GM12878 (cell line): ENCODE results near the gene FXYD7. TPM values are rescaled to one million over a fixed set of nuclear protein-coding genes. Genes with fewer than 3 reads are reported as not detected.

Experiments used
- CREM ChIP-seq: IDR thresholded peaks from 2 replicates; pipeline ENCODE4 v1.6.1; 2014; ENCODE audit warnings: antibody characterized with exemption, low read depth
- IKZF2 ChIP-seq, 2 experiments: fragments of 450-650 bp; IDR thresholded peaks; 2 replicates each; pipeline ENCODE4 v1.6.1; 2017; ENCODE audit warnings: mild to moderate bottlenecking in 2 of 2, moderate library complexity in 2 of 2
- MYC ChIP-seq: IDR thresholded peaks from 2 replicates; pipeline ENCODE4 v1.6.1; 2011; ENCODE audit warnings: mild to moderate bottlenecking, low read length, moderate library complexity, inconsistent platforms; ENCODE audit not compliant: insufficient read depth, insufficient replicate concordance, insufficient read length, severe bottlenecking
- PAX5 ChIP-seq: IDR thresholded peaks from 2 replicates; pipeline ENCODE4 v1.6.1; 2011; ENCODE audit warnings: low read depth, low read length, borderline replicate concordance
- RFX5 ChIP-seq: IDR thresholded peaks from 2 replicates; pipeline ENCODE4 v1.6.1; 2011; ENCODE audit warnings: low read depth, low read length, improper control_type of control experiment
- SREBF1 ChIP-seq: IDR thresholded peaks from 2 replicates; pipeline ENCODE4 v1.6.1; 2012; ENCODE audit warnings: mild to moderate bottlenecking, low read length
- SUZ12 ChIP-seq: fragments of 200-600 bp; sonication (generic); IDR thresholded peaks from one replicate; pipeline ENCODE4 v1.6.1; 2018; ENCODE audit warnings: antibody characterized with exemption, mild to moderate bottlenecking; ENCODE audit not compliant: unreplicated experiment
- TAF1 ChIP-seq: IDR thresholded peaks from 2 replicates; pipeline ENCODE4 v1.6.1; 2011; ENCODE audit warnings: mild to moderate bottlenecking, low read depth, low read length, borderline replicate concordance
- YBX1 ChIP-seq: fragments of 450-650 bp; IDR thresholded peaks from 2 replicates; pipeline ENCODE4 v1.6.1; 2016; ENCODE audit warnings: antibody characterized with exemption
- polyA plus RNA-seq, 11 experiments: library from polyadenylated mRNA; depleted of rRNA in 4 of 11; unstranded in 6 of 11; stranded (reverse) in 5 of 11; fragments of >200 nt; fragmentation: Nextera tagmentation in 4 of 11; fragmentation: Illumina TruSeq in 1 of 11; extraction: Ambion mirVana in 4 of 11; extraction: Trizol in 1 of 11; gene quantifications; 1 replicate in 1 of 11; 2 replicates in 10 of 11; pipeline versions ENCODE4 v1.2.1 to v1.2.3, GENCODE V29; 2011 to 2016; ENCODE audit warnings: inconsistent platforms in 2 of 11, missing spikeins in 2 of 11, low read depth in 1 of 11
- total RNA-seq, 4 experiments: library from RNA; depleted of rRNA in 3 of 4; stranded (reverse); fragments of >200 nt in 3 of 4; fragmentation: Illumina TruSeq in 1 of 4; extraction: Trizol in 1 of 4; gene quantifications; 2 replicates each; pipeline versions ENCODE4 v1.2.1 to v1.2.3, GENCODE V29; 2013 to 2021
- TF ChIP-seq, protein P1 (sequence below): fragments of 450-650 bp; IDR thresholded peaks from 2 replicates; pipeline ENCODE4 v1.6.1; 2016; ENCODE audit warnings: mild to moderate bottlenecking, moderate library complexity, borderline replicate concordance
- TF ChIP-seq, protein P2 (sequence below): IDR thresholded peaks from 2 replicates; pipeline ENCODE4 v1.6.1; 2012; ENCODE audit warnings: mild to moderate bottlenecking, low read depth, low read length
- TF ChIP-seq, protein P3 (sequence below): fragments of 450-650 bp; IDR thresholded peaks from 2 replicates; pipeline ENCODE4 v1.6.1; 2018; ENCODE audit warnings: borderline replicate concordance, mild to moderate bottlenecking; ENCODE audit not compliant: partially characterized antibody
- TF ChIP-seq, protein P4 (sequence below): IDR thresholded peaks from 2 replicates; pipeline ENCODE4 v1.6.1; 2011; ENCODE audit warnings: mild to moderate bottlenecking, low read depth, low read length, moderate library complexity; ENCODE audit not compliant: insufficient replicate concordance
- TF ChIP-seq, protein P5 (sequence below): fragments of 450-650 bp; IDR thresholded peaks from 2 replicates; pipeline ENCODE4 v1.6.1; 2016; ENCODE audit warnings: mild to moderate bottlenecking

Gene FXYD7
- total and polyA plus RNA-seq, 10 of the 15 experiments (the other 5 are each of a cell fraction or from before 2014, with no cell fraction given), result 0.07 to 0.28 (median 0.12) TPM; not detected in 7

DNA sequence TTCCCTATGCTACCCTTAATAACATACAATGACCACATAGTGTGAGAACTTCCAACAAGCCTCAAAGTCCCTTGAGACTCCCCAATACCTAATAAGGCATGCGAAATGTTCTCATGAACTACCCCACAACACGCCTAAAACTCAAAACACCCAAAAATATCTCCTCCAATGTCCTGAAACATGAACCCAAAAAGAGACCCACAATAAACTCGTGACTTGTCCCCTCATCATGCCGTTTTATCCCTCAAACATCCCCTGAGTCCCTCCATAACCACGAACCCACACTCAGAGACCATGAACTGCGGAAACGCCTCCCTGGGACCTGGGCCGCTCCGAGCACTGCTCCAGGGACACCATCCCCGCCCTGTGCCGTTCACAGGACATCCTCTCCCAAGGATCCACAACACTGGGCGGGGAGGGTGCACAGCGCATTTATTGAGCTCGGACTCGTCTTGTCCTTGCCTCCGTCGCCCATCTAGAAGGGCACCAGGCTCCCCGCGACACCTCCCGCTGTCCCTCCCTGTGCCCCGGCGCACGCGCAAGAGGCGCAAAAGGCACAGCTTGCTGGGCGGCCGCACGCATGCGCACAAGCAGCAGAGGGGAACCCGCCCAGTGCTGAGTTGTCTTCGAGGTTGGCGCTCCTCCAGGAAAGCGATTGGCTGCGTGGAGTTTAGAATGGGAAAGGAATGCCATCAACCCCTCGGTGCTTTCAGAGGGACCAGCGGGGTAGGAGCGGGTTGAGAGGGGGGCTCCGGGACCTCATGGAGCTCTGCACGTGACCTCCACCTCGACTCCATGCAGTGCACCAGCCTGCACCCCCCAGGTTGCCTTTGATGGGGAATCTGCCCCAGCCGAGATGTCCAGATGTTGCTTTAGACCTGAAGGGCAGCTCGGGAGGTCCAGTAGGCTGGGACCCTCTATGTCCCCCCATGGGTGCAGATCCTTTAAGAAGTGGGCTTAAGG, 18.7 kb upstream of the FXYD7 start (continued):
- TF ChIP-seq, protein P1, sequence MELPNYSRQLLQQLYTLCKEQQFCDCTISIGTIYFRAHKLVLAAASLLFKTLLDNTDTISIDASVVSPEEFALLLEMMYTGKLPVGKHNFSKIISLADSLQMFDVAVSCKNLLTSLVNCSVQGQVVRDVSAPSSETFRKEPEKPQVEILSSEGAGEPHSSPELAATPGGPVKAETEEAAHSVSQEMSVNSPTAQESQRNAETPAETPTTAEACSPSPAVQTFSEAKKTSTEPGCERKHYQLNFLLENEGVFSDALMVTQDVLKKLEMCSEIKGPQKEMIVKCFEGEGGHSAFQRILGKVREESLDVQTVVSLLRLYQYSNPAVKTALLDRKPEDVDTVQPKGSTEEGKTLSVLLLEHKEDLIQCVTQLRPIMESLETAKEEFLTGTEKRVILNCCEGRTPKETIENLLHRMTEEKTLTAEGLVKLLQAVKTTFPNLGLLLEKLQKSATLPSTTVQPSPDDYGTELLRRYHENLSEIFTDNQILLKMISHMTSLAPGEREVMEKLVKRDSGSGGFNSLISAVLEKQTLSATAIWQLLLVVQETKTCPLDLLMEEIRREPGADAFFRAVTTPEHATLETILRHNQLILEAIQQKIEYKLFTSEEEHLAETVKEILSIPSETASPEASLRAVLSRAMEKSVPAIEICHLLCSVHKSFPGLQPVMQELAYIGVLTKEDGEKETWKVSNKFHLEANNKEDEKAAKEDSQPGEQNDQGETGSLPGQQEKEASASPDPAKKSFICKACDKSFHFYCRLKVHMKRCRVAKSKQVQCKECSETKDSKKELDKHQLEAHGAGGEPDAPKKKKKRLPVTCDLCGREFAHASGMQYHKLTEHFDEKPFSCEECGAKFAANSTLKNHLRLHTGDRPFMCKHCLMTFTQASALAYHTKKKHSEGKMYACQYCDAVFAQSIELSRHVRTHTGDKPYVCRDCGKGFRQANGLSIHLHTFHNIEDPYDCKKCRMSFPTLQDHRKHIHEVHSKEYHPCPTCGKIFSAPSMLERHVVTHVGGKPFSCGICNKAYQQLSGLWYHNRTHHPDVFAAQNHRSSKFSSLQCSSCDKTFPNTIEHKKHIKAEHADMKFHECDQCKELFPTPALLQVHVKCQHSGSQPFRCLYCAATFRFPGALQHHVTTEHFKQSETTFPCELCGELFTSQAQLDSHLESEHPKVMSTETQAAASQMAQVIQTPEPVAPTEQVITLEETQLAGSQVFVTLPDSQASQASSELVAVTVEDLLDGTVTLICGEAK, result no peak
- TF ChIP-seq, protein P2, sequence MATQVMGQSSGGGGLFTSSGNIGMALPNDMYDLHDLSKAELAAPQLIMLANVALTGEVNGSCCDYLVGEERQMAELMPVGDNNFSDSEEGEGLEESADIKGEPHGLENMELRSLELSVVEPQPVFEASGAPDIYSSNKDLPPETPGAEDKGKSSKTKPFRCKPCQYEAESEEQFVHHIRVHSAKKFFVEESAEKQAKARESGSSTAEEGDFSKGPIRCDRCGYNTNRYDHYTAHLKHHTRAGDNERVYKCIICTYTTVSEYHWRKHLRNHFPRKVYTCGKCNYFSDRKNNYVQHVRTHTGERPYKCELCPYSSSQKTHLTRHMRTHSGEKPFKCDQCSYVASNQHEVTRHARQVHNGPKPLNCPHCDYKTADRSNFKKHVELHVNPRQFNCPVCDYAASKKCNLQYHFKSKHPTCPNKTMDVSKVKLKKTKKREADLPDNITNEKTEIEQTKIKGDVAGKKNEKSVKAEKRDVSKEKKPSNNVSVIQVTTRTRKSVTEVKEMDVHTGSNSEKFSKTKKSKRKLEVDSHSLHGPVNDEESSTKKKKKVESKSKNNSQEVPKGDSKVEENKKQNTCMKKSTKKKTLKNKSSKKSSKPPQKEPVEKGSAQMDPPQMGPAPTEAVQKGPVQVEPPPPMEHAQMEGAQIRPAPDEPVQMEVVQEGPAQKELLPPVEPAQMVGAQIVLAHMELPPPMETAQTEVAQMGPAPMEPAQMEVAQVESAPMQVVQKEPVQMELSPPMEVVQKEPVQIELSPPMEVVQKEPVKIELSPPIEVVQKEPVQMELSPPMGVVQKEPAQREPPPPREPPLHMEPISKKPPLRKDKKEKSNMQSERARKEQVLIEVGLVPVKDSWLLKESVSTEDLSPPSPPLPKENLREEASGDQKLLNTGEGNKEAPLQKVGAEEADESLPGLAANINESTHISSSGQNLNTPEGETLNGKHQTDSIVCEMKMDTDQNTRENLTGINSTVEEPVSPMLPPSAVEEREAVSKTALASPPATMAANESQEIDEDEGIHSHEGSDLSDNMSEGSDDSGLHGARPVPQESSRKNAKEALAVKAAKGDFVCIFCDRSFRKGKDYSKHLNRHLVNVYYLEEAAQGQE, result no peak
- TF ChIP-seq TAF1 (no peak), YBX1 (peak; percentile 76), SUZ12 (no peak), RFX5 (no peak), PAX5 (0 out of 2 replicates have a peak, but pooled peaks have one; percentile 11), IKZF2 (IDR thresholded peaks at IDR 0.05) (peak; percentile 63 to 73), CREM (no peak), SREBF1 (no peak), MYC (no peak)
- TF ChIP-seq, protein P3, sequence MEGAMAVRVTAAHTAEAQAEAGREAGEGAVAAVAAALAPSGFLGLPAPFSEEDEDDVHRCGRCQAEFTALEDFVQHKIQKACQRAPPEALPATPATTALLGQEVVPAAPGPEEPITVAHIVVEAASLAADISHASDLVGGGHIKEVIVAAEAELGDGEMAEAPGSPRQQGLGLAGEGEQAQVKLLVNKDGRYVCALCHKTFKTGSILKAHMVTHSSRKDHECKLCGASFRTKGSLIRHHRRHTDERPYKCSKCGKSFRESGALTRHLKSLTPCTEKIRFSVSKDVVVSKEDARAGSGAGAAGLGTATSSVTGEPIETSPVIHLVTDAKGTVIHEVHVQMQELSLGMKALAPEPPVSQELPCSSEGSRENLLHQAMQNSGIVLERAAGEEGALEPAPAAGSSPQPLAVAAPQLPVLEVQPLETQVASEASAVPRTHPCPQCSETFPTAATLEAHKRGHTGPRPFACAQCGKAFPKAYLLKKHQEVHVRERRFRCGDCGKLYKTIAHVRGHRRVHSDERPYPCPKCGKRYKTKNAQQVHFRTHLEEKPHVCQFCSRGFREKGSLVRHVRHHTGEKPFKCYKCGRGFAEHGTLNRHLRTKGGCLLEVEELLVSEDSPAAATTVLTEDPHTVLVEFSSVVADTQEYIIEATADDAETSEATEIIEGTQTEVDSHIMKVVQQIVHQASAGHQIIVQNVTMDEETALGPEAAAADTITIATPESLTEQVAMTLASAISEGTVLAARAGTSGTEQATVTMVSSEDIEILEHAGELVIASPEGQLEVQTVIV, result no peak
- TF ChIP-seq, protein P4, sequence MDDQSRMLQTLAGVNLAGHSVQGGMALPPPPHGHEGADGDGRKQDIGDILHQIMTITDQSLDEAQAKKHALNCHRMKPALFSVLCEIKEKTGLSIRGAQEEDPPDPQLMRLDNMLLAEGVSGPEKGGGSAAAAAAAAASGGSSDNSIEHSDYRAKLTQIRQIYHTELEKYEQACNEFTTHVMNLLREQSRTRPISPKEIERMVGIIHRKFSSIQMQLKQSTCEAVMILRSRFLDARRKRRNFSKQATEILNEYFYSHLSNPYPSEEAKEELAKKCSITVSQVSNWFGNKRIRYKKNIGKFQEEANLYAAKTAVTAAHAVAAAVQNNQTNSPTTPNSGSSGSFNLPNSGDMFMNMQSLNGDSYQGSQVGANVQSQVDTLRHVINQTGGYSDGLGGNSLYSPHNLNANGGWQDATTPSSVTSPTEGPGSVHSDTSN, result no peak
- TF ChIP-seq, protein P5, sequence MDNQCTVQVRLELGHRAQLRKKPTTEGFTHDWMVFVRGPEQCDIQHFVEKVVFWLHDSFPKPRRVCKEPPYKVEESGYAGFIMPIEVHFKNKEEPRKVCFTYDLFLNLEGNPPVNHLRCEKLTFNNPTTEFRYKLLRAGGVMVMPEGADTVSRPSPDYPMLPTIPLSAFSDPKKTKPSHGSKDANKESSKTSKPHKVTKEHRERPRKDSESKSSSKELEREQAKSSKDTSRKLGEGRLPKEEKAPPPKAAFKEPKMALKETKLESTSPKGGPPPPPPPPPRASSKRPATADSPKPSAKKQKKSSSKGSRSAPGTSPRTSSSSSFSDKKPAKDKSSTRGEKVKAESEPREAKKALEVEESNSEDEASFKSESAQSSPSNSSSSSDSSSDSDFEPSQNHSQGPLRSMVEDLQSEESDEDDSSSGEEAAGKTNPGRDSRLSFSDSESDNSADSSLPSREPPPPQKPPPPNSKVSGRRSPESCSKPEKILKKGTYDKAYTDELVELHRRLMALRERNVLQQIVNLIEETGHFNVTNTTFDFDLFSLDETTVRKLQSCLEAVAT, result peak; percentile 77
